Ovary (tissue), 3 donors: ENCODE data around the gene LRRC71.

Experiments
- POLR2A ChIP-seq: fragments of 450-650 bp; IDR thresholded peaks from one replicate; pipeline ENCODE4 v1.6.1; 2017; ENCODE audit warnings: antibody characterized with exemption, mild to moderate bottlenecking, moderate library complexity
- TF ChIP-seq, protein P1 (sequence below), 3 donors: fragments of 450-650 bp in 2 of 3; fragments of 200-600 bp in 1 of 3; IDR thresholded peaks; one replicate each; pipeline versions ENCODE4 v1.5.1 to v1.8.0; 2016 to 2022; ENCODE audit warnings: antibody characterized with exemption in 3 of 3, mild to moderate bottlenecking in 1 of 3
- donor health status: DM: no; HTN: no; CAD: no.

DNA sequence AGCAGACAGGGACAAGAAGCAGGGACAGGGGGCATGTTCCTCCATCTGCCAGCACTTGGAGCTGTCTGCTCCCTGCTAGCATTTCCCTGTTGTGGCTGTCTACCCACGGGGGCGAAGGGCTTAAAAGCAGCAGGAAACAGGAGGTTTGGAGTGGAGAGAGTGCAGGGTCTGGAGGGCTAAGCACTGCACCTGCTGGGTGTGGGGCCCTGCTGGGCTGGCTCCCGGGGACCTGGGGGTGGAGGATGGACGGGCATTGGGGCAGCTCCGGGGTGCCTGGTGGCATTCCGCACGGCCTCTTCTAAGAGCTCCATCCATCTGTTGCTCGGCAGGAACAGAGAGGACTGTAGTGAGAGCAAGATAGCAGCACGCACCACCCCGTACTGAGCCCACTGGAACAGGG is 21.2 kb downstream of the LRRC71 start:
- TF ChIP-seq, protein P1, sequence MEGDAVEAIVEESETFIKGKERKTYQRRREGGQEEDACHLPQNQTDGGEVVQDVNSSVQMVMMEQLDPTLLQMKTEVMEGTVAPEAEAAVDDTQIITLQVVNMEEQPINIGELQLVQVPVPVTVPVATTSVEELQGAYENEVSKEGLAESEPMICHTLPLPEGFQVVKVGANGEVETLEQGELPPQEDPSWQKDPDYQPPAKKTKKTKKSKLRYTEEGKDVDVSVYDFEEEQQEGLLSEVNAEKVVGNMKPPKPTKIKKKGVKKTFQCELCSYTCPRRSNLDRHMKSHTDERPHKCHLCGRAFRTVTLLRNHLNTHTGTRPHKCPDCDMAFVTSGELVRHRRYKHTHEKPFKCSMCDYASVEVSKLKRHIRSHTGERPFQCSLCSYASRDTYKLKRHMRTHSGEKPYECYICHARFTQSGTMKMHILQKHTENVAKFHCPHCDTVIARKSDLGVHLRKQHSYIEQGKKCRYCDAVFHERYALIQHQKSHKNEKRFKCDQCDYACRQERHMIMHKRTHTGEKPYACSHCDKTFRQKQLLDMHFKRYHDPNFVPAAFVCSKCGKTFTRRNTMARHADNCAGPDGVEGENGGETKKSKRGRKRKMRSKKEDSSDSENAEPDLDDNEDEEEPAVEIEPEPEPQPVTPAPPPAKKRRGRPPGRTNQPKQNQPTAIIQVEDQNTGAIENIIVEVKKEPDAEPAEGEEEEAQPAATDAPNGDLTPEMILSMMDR (IDR thresholded peaks at IDR 0.05) = no peak
- no peak for TF ChIP-seq POLR2A
